GM12874 (cell line): Measurements from ENCODE around the gene MYO1B.

Experiments used
- CTCF ChIP-seq: IDR thresholded peaks from 2 replicates; pipeline ENCODE4 v1.5.1; 2011; ENCODE audit warnings: low read depth, mild to moderate bottlenecking, control low read depth, low read length, moderate library complexity; ENCODE audit not compliant: insufficient read depth

Gene MYO1B

GRCh38 chr2:191417746-191418145, 172.5 kb downstream of the MYO1B start:
- TF ChIP-seq CTCF, result no peak

- TF ChIP-seq CTCF, result no peak
Measured at GRCh38 chr2:191421950-191422349, 176.7 kb downstream of the MYO1B start.

GRCh38 chr2:191427031-191427430, 181.8 kb downstream of the MYO1B start:
- TF ChIP-seq CTCF, result no peak

GRCh38 chr2:191428141-191428540, 182.9 kb downstream of the MYO1B start:
- no peak for TF ChIP-seq CTCF

GRCh38 chr2:191430476-191430875, 185.3 kb downstream of the MYO1B start:
- TF ChIP-seq CTCF, result no peak

GRCh38 chr2:191432121-191432520, 186.9 kb downstream of the MYO1B start:
- TF ChIP-seq CTCF, result no peak

- TF ChIP-seq CTCF, result no peak
Measured at GRCh38 chr2:191434072-191434471, 188.9 kb downstream of the MYO1B start.

GRCh38 chr2:191435141-191435540, 189.9 kb downstream of the MYO1B start:
- no peak for TF ChIP-seq CTCF
